Mammary epithelial cell (primary cell): ENCODE results near the gene PHLDB2.

Experiments
- CTCF ChIP-seq, 2 donors: IDR thresholded peaks in 1 of 2; conservative IDR thresholded peaks in 1 of 2; 2 replicates each; pipeline ENCODE4 v1.5.1; 2011 to 2012; ENCODE audit warnings: inconsistent platforms in 2 of 2, low read length in 2 of 2, mild to moderate bottlenecking in 2 of 2, control low read depth in 1 of 2, low read depth in 1 of 2; ENCODE audit not compliant: insufficient read depth in 1 of 2; ENCODE audit errors: extremely low read depth in 1 of 2
- EZH2 ChIP-seq: IDR thresholded peaks from 2 replicates; pipeline ENCODE4 v1.6.1; 2012; ENCODE audit warnings: low read length, inconsistent platforms, borderline replicate concordance

- TF ChIP-seq CTCF (conservative IDR thresholded peaks at IDR 0.05 in 1 of 2, IDR thresholded peaks at IDR 0.05 in 1 of 2; ENCODE audit: extremely low read depth in 1 of 2, insufficient read depth in 1 of 2, low read depth in 1 of 2, low read length in 2 of 2) (no peak), EZH2 (no peak)
Measured at GRCh38 chr3:112001526-112001925, 142.5 kb downstream of the PHLDB2 start.
